ENCODE measurements around the gene PPIL6.

PPIL6 gene

DNA sequence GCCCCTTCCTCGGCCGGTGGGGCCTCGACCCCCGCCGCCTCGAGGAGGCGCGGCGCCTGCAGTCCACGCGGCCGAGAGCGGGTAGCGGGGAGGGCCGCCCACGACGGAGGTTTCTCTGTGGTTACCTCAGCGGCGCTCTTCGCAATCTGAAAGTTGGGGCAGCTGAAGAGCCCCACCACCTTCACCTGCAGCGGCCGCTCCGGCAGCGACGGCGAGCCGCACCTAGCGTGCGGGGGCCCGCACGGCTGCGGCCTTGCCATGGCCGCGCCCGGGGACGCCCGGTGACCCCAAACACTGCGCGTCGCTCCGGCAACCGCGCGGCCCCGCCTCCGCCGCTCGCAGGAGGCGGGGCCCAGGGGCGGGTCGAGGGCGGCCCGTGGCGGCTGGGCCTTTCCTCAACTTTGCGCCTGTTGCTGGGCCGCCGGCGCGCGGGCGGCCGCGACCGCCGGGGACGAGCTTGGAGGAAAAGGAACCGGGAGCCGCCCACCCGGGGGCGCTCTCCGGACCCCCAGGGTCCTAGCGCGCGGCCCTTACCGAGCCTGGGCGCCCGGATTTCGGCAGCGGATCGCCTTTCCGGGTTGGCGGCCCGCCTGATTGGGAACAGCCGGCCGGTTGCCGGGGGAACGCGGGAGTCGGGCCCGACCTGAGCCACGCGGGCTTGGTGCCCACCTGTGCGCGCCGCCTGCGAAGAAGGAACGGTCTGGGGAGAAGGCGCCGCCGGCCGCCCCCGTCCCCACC lies at the start of gene PPIL6, which contains the start of gene SMPD2:
Gene PPIL6 (minus strand): TSS at position 298 of the 738 bp plus-strand sequence. CDS start 38 bp downstream, at position 260.
Gene SMPD2 (plus strand): TSS at position 394 of the 738 bp plus-strand sequence. CDS start 398 bp downstream, outside the sequence.
- peak within 1 kb of the TSS; percentile 73 for H3K4me3 ChIP-seq (ENCODE audit: low read length)
- no peak for TF ChIP-seq ZNF274 (IDR thresholded peaks at IDR 0.05; ENCODE audit: low read depth, low read length)

DNA sequence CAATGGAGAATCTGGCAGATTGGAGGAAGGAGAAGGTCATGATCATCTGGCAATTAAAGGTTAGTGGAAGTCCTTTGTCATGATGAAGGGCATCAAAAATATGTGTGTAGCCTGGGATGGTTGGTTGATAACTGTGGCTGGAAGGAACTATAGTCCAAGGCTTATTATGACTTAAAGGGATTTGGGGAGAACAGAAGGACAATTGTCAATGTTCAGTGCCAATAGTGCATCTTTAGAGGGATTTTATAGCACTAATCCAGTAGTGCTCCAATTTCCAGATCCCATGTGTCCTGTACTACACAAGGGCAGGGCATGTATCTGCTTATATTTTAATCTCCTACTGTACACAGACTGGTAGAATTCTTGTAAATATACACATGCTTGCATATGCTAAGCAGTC lies 47.6 kb upstream of the PPIL6 start:
- H3K4me3 ChIP-seq (ENCODE audit: low read length) = no peak overlapping the region
- no peak for TF ChIP-seq ZNF274 (IDR thresholded peaks at IDR 0.05; ENCODE audit: low read depth, low read length)

DNA sequence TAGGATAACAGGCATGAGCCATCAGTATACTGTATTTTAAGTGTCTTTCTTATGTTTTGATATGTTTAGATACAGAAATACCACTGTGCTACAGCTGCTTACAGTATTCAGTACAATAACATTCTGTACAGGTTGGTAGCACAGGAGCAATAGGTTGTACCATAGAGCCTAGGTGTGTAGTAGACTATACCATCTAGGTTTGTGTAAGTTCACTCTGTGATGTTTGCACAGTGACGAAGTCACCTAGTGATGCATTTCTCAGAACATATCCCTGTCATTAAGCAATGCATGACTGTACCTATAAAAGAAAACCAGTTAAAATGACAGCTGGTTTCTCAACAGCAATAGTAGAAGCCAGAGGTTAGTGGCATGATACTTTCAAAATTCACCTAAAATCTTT lies 45.6 kb upstream of the PPIL6 start:
- TF ChIP-seq ZNF274 (IDR thresholded peaks at IDR 0.05; ENCODE audit: low read depth, low read length) = no peak
- H3K4me3 ChIP-seq (ENCODE audit: low read length) = no peak overlapping the region

DNA sequence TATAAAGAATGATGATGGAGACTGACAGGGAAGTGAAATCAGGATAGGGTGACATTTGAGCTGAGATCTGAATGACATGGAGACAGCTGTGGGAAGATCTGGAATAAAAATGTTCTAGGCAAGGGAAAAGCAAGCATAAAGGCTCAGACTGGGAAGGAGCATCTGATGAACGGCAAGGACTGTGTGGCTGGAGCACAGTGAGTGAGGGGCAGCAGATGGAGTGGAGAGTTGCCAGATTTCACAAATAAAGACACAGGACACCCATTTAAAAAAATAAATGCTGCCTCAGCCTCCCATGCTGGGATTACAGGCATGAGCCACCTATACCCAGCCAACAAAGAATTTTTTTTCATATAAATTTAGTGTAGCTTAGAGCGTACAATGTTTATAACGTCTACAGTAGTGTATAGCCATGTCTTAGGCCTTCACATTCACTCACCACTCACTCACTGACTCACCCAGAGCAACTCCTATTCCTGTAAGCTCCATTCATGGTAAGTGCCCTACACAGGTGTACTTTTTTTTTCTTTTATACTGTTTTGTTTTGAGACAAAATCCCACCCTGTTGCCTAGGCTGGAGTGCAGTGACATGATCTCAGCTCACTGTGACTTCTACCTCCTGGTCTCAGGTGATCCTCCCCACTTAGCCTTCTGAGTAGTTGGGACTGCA lies 45.0 kb upstream of the PPIL6 start:
- H3K4me3 ChIP-seq (ENCODE audit: low read length) = no peak overlapping the region
- no peak for TF ChIP-seq ZNF274 (IDR thresholded peaks at IDR 0.05; ENCODE audit: low read depth, low read length)

DNA sequence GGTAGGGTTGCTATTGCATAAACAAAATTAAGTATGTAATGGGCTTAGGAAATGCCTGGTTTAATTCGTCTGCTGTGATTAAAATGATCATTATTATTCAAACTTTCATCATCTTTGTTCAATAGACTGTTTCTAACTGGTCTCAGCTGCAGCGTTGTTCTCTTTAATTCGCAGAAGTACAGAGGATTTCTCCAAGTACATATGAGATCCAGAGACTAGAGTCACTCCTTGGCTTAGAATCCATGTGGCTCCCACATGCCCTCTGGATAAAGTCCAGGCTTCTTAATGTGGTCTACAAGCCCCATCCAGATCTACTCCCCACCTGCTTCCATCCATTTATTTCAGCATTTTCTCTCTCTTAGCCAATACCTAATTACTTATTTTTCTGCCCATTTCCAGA lies 43.7 kb upstream of the PPIL6 start:
- TF ChIP-seq ZNF274 (IDR thresholded peaks at IDR 0.05; ENCODE audit: low read depth, low read length) = no peak
- no peak overlapping the region for H3K4me3 ChIP-seq (ENCODE audit: low read length)

DNA sequence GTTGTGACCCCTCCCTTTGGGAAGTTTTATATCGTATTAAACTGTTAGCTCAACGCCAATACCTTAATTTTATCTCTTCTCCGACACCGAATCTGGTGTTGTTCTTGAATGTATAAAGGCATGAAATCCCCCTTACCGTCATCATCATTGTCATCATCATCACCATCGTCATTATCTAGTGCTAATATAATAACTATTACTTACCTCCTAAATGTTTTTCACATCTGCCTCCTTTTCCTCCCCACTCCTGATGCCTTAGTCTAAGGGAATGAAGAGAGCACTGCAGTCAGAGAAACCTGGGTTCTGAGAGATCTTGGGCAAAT lies 43.3 kb upstream of the PPIL6 start:
- peak overlapping the region; percentile 70 for H3K4me3 ChIP-seq (ENCODE audit: low read length)

DNA sequence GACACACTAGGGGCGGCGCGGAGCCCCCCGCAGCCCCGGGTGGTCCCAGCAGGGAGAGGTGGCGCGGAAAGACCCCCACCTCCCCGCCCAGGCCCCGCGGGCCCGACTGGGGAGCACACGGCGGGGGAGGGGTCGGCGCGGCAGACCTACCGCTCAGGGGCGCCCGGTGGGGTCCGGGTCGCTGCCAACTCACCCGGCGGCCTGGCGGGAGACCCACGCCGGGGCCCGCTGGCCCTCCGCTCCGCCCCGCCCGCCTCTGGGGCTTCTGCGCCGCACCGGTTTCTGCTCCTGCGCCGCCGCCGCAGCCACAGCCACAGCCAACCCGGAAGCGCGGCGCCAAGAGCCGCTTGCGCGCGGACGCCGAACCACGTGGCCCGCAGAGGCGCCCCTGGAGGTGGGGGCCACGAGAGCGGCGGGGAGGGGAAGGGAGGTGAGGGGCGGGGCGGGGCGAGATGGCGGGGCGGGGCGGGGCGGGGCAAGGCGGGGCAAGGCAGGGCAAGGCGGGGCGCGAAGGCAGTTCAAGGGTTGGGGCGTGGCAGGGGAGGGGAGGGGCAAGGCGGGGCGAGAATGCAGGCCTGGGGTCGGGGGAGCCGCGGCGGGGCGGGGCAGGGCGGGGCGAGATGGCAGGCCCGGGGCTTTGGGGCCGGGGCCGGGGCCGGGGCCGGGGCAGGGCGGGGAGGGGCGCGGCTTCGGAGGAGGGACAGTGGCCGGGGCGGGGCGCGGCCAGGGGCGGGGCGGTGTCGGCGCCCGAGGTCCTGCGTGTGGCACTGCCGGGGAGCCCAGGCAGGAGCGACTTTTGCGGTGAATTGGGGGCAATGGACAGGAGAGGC lies 42.7 kb upstream of the PPIL6 start, which contains the start of gene ZBTB24:
Gene ZBTB24 (minus strand): TSS at position 315 of the 830 bp plus-strand sequence. CDS start 1,193 bp downstream, outside the sequence.
- no peak for TF ChIP-seq ZNF274 (IDR thresholded peaks at IDR 0.05; ENCODE audit: low read depth, low read length)
- H3K4me3 ChIP-seq (ENCODE audit: low read length) = peak within 1 kb of the TSS; percentile 96

More for the DNA sequence above, 43.3 kb upstream of the PPIL6 start:
- no peak for TF ChIP-seq ZNF274 (IDR thresholded peaks at IDR 0.05; ENCODE audit: low read depth, low read length)

DNA sequence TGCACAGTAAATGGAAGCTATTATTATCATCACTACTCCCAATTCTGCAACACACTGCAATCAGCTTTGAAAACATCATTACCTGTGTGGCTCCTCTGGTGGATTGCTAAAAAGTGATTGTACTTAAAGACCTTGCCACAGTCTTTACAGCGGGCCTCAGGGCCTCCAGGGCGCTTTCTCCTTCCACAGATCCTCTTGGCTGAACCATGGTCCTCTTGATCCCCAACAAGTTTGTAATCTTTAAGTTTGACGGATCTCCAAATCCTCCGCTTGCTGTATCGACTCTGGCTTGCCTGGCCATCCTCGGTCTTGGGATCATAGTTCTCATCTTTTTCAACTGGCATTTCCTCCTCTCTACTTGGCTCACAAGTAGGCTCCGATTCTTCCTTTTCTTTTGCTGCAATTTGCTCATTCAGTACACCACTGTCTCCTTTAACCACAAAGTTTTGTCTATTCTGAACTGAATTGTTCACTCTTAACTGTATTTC lies 40.6 kb upstream of the PPIL6 start:
- H3K4me3 ChIP-seq (ENCODE audit: low read length) = peak overlapping the region; percentile 96; the same call in 1 of the 2 replicates
- no peak for TF ChIP-seq ZNF274 (IDR thresholded peaks at IDR 0.05; ENCODE audit: low read depth, low read length)

DNA sequence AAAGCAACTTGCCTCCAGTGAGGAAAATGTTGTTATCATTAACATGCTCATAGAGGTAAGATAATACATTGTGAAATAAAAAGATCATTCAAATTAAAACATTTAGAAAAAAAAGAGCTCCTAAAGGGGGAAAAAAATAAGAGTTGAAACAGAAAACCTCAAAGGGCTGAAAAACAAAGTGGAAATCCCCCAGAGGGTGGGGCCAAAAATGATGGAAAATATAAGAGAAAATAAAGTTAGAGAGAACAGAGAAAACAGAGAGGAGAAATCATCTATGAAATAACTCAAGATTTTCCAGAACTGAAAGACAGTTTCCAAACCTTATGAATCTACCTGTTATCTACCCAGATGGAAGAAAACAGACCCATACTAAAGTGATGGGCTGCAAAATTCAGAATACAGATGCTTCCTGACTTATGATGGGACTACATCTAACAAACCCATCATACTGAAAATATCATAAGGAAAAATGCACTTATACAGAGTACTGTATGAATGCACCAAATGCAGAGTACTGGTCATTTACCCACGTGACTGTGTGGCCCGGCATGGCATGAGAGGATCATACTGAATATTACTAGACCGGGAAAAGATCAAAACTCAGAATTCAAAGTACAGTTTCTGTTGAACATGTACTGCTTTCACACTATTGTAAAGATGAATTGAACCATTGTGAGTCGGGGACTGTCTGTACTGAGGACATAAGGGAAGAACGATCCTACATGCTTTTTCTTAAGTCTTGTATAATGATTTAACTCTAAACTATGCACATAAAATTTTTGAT lies 38.6 kb upstream of the PPIL6 start:
- peak overlapping the region; percentile 64 for H3K4me3 ChIP-seq (ENCODE audit: low read length)
- TF ChIP-seq ZNF274 (IDR thresholded peaks at IDR 0.05; ENCODE audit: low read depth, low read length) = no peak

DNA sequence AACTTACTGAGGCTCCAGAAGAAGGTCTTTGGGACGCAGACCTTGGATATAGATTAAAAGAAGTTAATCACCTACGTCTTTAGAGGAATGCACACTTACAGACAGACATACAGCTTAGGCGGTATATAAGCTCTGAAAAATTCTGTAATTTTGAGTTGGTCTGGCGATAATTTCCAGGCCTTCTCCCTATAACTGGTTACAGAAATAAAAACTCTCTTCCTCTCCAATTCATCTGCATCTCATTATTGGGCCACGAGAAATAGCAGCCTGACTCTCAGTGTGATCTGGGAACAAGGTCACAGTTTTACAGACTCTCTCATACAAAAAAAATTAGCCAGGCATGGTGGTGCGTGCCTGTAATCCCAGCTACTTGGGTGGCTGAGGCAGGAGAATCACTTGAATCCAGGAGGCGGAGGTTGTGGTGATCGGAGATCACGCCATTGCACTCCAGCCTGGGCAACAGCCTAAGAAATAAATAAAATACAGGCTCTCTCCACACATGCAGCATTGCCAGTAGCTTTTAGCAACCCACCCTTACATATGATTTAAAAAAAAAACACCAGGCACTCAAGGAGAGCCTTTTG lies 37.9 kb upstream of the PPIL6 start:
- peak overlapping the region; percentile 64 for H3K4me3 ChIP-seq (ENCODE audit: low read length)
- TF ChIP-seq ZNF274 (IDR thresholded peaks at IDR 0.05; ENCODE audit: low read depth, low read length) = no peak

DNA sequence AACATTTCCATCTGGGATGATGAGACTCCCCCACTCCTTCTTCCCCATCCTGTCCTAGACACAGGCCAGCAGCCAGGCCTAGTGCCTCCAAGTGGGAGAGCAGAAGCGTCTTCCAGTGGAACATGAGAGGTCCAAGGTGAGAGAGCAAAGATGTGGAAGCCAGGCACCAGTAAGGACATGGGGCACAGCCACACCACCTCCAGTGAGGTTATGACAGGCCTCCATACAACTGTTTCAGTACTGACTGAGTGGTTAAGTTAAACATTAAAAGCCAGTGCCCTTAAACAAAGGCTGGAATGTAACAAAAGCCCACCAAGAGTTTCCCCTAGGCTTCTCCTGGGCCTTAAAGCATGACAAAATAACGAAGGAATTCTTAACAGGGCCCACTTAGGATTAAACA lies 37.3 kb upstream of the PPIL6 start:
- no peak for TF ChIP-seq ZNF274 (IDR thresholded peaks at IDR 0.05; ENCODE audit: low read depth, low read length)
- peak overlapping the region; percentile 17; the same call in 1 of the 2 replicates for H3K4me3 ChIP-seq (ENCODE audit: low read length)

DNA sequence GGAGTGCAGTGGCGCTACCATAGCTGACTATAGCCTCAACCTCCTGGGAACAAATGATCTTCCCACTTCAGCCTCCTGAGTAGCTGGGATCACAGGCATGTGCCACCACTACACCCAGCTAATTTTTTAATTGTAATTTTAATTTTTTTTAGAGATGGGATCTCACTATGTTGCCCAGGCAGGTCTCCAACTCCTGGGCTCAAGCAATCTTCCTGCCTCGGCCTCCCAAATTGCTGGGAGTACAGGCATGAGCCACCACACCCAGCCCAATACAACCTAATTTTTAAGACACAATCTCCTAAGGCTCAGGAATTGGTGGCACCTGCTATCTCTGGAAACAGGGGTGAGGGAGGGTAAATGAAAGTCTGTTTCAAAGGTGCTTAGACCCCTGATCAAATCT lies 36.8 kb upstream of the PPIL6 start:
- H3K4me3 ChIP-seq (ENCODE audit: low read length) = peak overlapping the region; percentile 17; the same call in 1 of the 2 replicates
- TF ChIP-seq ZNF274 (IDR thresholded peaks at IDR 0.05; ENCODE audit: low read depth, low read length) = no peak

DNA sequence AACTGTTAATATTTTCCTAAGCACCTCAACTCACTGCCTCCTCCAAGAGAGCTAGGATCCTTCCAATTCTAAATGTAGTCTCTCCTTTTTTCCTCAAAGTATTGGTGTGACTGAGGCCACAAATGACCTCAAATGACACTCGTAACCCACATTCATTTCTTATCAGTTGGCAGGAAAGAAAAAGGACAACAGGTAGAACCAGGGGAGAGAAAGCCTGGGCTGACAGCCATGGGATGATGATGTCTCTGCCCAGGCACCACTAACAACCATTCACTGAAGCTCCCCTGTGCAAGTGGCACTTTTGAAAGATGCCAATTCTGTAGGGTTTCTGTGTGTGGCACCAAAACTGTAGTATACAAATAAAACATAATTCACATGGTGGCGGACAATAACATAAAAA lies 35.2 kb upstream of the PPIL6 start:
- no peak overlapping the region for H3K4me3 ChIP-seq (ENCODE audit: low read length)
- no peak for TF ChIP-seq ZNF274 (IDR thresholded peaks at IDR 0.05; ENCODE audit: low read depth, low read length)
